Spleen (tissue), 7 donors: ENCODE results near the gene EMC1.

Experiments used
- POLR2A ChIP-seq, 3 donors: fragments of 450-650 bp; IDR thresholded peaks; one replicate each; pipeline ENCODE4 v1.5.1; 2017; ENCODE audit warnings: antibody characterized with exemption in 3 of 3, mild to moderate bottlenecking in 1 of 3
- TF ChIP-seq, protein P1 (sequence below), 11 experiments: fragments of 200-600 bp in 7 of 11; fragments of 450-650 bp in 4 of 11; sonication (generic) in 4 of 11; IDR thresholded peaks in 8 of 11; conservative IDR thresholded peaks in 3 of 11; 1 replicate in 7 of 11; 2 replicates in 4 of 11; pipeline versions ENCODE4 v1.4.0 to v1.8.0; 2016 to 2021; ENCODE audit warnings: antibody characterized with exemption in 11 of 11, inconsistent platforms in 4 of 11, mild to moderate bottlenecking in 1 of 11
- donor health status: DM: no; HTN: no; CAD: no; lungs with moderate emphysema.
- donor health status: DM: no; HTN: no; CAD: no.
- donor health status: DM: no; HTN: no; CAD: no.

DNA sequence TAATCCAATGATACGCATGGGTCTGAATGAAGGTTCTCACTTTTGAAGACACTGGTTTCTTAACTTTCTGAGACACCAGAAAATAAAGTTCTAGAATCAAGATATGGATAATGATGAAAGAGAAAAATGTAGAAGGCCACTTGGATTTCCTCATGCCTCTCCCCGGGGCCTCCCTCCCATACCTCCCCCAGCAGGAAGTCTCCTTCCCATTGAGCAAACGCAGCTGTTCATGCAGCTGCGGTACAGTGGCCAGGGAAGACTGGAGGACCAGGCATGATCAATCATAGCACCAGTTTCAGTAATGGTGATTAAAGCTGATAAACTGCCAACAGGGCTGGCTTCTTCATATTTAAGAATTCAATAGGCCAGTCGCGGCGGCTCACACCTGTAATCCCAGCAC, 30.3 kb downstream of the EMC1 start:
- TF ChIP-seq, protein P1, sequence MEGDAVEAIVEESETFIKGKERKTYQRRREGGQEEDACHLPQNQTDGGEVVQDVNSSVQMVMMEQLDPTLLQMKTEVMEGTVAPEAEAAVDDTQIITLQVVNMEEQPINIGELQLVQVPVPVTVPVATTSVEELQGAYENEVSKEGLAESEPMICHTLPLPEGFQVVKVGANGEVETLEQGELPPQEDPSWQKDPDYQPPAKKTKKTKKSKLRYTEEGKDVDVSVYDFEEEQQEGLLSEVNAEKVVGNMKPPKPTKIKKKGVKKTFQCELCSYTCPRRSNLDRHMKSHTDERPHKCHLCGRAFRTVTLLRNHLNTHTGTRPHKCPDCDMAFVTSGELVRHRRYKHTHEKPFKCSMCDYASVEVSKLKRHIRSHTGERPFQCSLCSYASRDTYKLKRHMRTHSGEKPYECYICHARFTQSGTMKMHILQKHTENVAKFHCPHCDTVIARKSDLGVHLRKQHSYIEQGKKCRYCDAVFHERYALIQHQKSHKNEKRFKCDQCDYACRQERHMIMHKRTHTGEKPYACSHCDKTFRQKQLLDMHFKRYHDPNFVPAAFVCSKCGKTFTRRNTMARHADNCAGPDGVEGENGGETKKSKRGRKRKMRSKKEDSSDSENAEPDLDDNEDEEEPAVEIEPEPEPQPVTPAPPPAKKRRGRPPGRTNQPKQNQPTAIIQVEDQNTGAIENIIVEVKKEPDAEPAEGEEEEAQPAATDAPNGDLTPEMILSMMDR (IDR thresholded peaks at IDR 0.05 in 8 of 11, conservative IDR thresholded peaks at IDR 0.05 in 3 of 11): no peak
- no peak for TF ChIP-seq POLR2A (IDR thresholded peaks at IDR 0.05)
